Measurements from ENCODE around the gene PRKCA. TPM values are rescaled to one million over a fixed set of nuclear protein-coding genes. Genes with fewer than 3 reads are reported as not detected.
"Not testable (repeated sequence)": the region's sequence is repeated elsewhere in the genome, so short reads cannot be mapped to it uniquely, and the experiment has no call there.

The PRKCA gene
- total RNA-seq, 4 donors from 2014 or later: 26.0 to 89.0 (median 32.8) TPM

DNA sequence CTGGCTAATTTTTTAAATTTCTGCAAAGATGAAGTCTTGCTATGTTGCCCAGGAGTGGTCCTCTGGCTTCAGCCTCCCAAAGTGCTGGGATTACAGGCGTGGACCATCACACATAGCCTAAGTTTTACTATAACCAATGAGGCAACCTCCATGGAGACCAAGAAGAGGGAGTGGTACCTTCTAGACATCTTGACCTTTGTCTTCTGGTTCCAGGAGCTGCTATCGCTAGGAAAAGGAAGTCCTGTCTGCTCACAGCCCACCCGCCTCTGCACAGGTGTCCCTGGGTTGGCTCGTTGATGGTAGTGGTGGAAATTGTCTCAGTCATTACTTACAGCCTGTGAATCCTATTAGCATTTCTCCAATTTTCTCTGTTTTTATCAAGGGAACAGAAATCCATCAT, 169.7 kb downstream of the PRKCA start:
- H3K9me3 ChIP-seq: no peaks in the 10 kb centered on the region
- 85 to 100% methylated on average over 2 to 3 of the region's 4 CpGs for WGBS, 2 donors (ENCODE audit: low coverage in 1 of 2)
- H3K4me1 ChIP-seq: peaks cover 0 to 33% (median 19%) of the 10 kb centered on the region in 3 donors
- TF ChIP-seq, protein P1, sequence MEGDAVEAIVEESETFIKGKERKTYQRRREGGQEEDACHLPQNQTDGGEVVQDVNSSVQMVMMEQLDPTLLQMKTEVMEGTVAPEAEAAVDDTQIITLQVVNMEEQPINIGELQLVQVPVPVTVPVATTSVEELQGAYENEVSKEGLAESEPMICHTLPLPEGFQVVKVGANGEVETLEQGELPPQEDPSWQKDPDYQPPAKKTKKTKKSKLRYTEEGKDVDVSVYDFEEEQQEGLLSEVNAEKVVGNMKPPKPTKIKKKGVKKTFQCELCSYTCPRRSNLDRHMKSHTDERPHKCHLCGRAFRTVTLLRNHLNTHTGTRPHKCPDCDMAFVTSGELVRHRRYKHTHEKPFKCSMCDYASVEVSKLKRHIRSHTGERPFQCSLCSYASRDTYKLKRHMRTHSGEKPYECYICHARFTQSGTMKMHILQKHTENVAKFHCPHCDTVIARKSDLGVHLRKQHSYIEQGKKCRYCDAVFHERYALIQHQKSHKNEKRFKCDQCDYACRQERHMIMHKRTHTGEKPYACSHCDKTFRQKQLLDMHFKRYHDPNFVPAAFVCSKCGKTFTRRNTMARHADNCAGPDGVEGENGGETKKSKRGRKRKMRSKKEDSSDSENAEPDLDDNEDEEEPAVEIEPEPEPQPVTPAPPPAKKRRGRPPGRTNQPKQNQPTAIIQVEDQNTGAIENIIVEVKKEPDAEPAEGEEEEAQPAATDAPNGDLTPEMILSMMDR (IDR thresholded peaks at IDR 0.05): no peak
- TF ChIP-seq POLR2AphosphoS5 (IDR thresholded peaks at IDR 0.05) (no peak), POLR2A (IDR thresholded peaks at IDR 0.05) (no peak), EP300 (IDR thresholded peaks at IDR 0.05) (no peak)
- no peak for ATAC-seq
- H3K27ac ChIP-seq: no peak overlapping the region
- H3K27me3 ChIP-seq: no peaks in the 10 kb centered on the region
- no peaks in the 10 kb centered on the region for H3K36me3 ChIP-seq
- H3K4me3 ChIP-seq: no peak overlapping the region

DNA sequence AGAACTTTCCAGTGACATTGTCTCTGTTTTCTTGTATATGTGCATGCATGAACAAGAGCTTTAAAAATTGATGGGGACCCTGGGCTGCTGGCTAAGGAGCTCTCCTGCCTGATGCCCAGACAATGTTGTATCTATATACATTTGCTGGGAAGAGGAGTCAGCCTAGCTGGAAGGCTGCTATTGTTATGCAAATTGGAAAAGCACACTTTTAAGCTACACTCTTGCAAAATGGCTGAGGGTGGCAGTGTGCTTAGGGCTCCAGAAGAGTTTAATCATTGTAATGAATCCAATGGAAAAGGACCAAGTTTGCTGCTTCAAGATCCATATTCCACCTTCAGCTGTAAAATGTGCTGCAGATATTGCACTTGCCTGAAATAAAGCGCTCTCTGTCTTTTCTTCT, 171.8 kb downstream of the PRKCA start:
- TF ChIP-seq, protein P1 (IDR thresholded peaks at IDR 0.05): no peak
- no peak for TF ChIP-seq POLR2A (IDR thresholded peaks at IDR 0.05)
- no peak for TF ChIP-seq EP300 (IDR thresholded peaks at IDR 0.05)
- TF ChIP-seq POLR2AphosphoS5 (IDR thresholded peaks at IDR 0.05): no peak
- no peaks in the 10 kb centered on the region for H3K27me3 ChIP-seq
- ATAC-seq: no peak
- H3K4me1 ChIP-seq: peaks cover 0 to 12% (median 0%) of the 10 kb centered on the region in 3 donors
- H3K36me3 ChIP-seq: no peaks in the 10 kb centered on the region
- H3K9me3 ChIP-seq: no peaks in the 10 kb centered on the region
- H3K4me3 ChIP-seq: no peak overlapping the region
- 88 to 100% methylated on average over 1 of the region's 1 CpG for WGBS, 2 donors (ENCODE audit: low coverage in 1 of 2)
- no peak overlapping the region for H3K27ac ChIP-seq

DNA sequence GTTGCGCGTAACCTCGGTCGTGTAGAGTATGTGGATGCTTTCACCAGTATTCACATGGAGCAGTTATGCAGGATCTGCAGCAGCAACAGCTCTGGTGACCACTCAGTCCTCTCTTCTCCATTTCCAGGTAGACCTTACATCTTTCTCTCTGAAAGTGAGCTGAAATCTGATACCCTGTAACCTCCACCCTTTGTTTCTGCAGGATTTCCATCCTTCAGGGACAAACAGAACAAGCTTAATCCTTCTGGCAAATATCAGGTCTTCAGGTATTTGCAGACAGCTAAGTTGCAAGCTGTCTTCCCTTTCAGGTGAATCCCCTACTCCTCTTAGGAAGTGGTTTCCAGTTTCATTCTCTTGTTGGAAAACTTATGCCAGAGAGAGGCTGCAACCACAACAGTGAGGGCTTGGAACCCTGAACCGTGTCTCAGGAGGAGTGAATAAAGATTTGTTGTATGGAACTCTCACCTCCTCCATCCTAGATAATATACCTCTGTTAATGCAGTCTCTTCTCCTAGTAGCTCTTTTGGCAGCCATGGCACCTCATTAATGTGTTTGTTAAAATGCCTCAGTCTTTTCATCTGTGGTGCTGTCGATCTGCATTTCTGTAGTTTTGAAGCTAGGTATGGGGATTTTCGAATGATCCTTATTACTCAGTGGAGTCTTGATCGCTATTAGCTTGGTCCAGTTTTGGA, 172.5 kb downstream of the PRKCA start:
- no peaks in the 10 kb centered on the region for H3K36me3 ChIP-seq
- ATAC-seq: no peak
- H3K9me3 ChIP-seq: no peaks in the 10 kb centered on the region
- no peak overlapping the region for H3K27ac ChIP-seq
- no peak overlapping the region for H3K4me3 ChIP-seq
- peaks cover 0 to 9% (median 0%) of the 10 kb centered on the region in 3 donors for H3K4me1 ChIP-seq
- 78 to 85% methylated on average over 5 to 7 of the region's 8 CpGs for WGBS, 2 donors (ENCODE audit: low coverage in 1 of 2)
- H3K27me3 ChIP-seq: no peaks in the 10 kb centered on the region
- no peak for TF ChIP-seq POLR2A (IDR thresholded peaks at IDR 0.05)

DNA sequence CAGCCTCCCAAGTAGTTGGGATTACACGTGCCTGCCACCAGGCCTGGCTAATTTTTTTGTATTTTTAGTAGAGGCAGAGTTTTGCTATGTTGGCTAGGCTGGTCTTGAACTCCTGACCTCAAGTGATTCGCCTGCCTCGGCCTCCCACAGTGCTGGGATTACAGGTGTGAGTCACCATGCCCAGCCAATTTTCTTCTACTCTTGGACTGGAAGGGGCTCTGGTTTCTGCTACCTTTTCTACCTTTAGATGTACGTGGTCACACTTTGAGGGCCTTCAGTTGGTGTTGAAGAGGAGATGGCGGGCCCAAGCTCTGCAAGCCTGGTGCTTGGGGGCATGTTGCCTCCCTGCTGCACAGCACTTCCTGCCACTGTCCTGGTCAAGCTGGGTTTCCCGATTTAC, 173.6 kb downstream of the PRKCA start:
- H3K27ac ChIP-seq: no peak overlapping the region
- no peaks in the 10 kb centered on the region for H3K9me3 ChIP-seq
- 92% methylated on average over 4 of the region's 6 CpGs; no CpG with 5 or more reads in 1 of the 2 donors for WGBS, 2 donors (ENCODE audit: low coverage in 1 of 2)

DNA sequence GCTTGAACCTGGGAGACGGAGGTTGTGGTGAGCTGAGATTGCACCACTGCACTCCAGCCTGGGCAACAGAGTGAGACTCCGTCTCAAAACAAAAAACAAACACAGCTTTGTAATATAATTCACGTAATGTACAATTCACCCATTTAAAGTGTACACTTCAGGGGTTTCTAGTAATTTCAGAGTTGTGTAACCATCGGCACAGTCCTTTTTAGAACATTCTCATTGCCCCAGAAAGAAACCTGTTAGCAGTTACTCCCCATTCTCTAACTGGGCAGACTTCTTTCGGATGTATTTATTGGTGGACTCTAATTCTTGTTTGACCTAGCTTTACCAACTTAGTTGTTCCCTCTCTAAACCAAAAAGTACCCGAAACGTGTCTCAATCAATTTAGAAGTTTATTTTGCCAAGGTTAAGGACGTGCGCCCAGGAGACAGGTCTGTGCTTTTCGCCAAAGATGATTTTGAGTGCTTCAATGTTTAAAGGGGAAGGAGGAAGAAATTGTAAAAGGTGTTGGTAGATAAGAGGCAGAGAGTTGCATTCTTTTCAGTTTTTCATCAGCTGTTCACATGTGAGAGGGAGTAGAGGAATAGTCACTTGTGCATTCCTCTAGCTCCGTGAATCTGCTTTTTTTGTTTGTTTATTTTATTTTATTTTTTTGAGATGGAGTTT, 175.3 kb downstream of the PRKCA start:
- WGBS, 2 donors (ENCODE audit: low coverage in 1 of 2): 89 to 91% methylated on average over 9 to 11 of the region's 11 CpGs
- Histone ChIP-seq H3K4me1 (no peaks in the 10 kb centered on the region), H3K4me3 (no peak overlapping the region), H3K27ac (no peak overlapping the region), H3K27me3 (no peaks in the 10 kb centered on the region), H3K36me3 (no peaks in the 10 kb centered on the region), H3K9me3 (no peaks in the 10 kb centered on the region)
- no peak for ATAC-seq
- TF ChIP-seq EP300 (IDR thresholded peaks at IDR 0.05): no peak
- TF ChIP-seq POLR2AphosphoS5 (IDR thresholded peaks at IDR 0.05): no peak
- TF ChIP-seq POLR2A (IDR thresholded peaks at IDR 0.05): no peak
- TF ChIP-seq, protein P1 (IDR thresholded peaks at IDR 0.05): no peak

More for the DNA sequence above, 173.6 kb downstream of the PRKCA start:
- Histone ChIP-seq H3K4me1 (no peaks in the 10 kb centered on the region), H3K27me3 (no peaks in the 10 kb centered on the region), H3K4me3 (no peak overlapping the region), H3K36me3 (no peaks in the 10 kb centered on the region)
- ATAC-seq: no peak
- TF ChIP-seq EP300 (IDR thresholded peaks at IDR 0.05) (no peak), POLR2A (IDR thresholded peaks at IDR 0.05) (no peak), POLR2AphosphoS5 (IDR thresholded peaks at IDR 0.05) (no peak)
- TF ChIP-seq, protein P1 (IDR thresholded peaks at IDR 0.05): no peak

DNA sequence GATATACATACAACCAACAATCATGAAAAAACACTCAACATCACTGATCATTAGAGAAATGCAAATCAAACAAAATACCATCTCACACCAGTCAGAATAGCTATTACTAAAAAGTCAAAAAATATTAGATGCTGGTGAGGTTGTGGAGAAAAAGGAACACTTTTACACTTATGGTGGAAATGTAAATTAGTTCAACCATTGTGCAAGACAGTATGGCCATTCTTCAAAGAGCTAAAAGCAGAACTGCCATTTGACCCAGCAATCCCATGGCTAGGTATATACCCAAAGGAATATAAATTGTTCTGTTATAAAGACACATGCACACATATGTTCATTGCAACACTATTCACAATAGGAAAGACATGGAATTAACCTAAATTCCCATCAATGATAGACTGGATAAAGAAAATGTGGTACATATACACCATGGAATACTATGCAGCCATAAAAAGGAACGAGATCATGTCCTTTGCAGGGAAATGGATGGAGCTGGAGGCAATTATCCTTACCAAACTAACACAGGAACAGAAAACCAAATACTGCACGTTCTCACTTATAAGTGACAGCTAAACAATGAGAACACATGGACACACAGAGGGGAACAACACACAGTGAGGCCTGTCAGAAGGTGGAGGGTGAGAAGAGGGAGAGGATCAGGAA, 176.9 kb downstream of the PRKCA start:
- not testable (repeated sequence) for ATAC-seq, H3K27ac ChIP-seq, H3K36me3 ChIP-seq, H3K9me3 ChIP-seq, H3K27me3 ChIP-seq, H3K4me3 ChIP-seq, H3K4me1 ChIP-seq
- WGBS, 2 donors (ENCODE audit: low coverage in 1 of 2): 73 to 95% methylated on average over 1 to 2 of the region's 2 CpGs

All from gastroesophageal sphincter (tissue), 4 donors.